ENCODE data around the gene TXNDC8.
"Not testable (repeated sequence)": the region's sequence is repeated elsewhere in the genome, so short reads cannot be mapped to it uniquely, and the experiment has no call there.

TXNDC8 gene

DNA sequence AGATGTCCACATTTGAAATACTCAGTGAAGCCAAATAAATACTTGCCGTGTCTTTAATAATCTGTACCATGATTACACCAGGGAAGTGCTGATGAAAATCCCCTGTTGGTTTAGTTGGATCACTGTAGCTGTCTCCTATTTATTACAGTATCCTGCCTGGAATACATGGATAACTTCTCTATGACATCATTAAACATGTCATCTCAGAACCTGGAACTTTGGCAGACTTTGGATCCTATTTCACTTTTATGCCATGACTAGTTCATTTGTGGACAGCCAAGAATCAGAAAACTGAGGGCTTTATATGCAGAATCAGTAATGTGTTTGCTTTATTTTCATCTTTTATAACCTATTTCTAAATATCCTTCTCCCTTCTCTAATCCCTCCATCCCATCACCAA lies at the start of gene TXNDC8:
Gene TXNDC8 (minus strand): TSS at position 137 of the 400 bp plus-strand sequence.
- DNase-seq (ENCODE audit: low read depth in 2 of 2) = no peak

- no peak for DNase-seq (ENCODE audit: low read depth in 2 of 2)
These were observed 45.8 kb upstream of the TXNDC8 start for GRCh38 chr9:110383491-110383890.

DNA sequence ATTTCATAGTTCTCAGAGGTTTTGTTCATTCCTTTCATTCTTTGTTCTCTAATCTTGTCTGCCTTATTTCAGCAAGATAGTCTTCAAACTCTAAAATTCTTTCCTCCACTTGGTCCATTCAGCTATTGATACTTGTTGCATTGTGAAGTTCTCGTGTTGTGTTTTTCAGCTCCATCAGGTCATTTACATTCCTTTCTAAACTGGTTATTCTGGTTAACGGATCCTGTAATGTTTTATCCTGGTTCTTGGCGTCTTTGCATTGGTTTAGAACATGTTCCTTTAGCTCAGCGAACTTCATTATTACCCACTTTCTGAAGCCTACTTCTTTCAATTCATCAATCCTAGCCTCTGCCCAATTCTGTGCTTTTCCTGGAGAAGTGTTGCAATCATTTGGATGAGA lies 45.1 kb upstream of the TXNDC8 start:
- no peak for DNase-seq (ENCODE audit: low read depth in 2 of 2)

- DNase-seq (ENCODE audit: low read depth in 2 of 2) = no peak
These were observed 33.8 kb upstream of the TXNDC8 start for GRCh38 chr9:110371411-110372007.

GRCh38 chr9:110370315-110370714 lies 32.7 kb upstream of the TXNDC8 start:
- DNase-seq (ENCODE audit: low read depth in 2 of 2) = no peak

GRCh38 chr9:110364451-110364850 lies 26.8 kb upstream of the TXNDC8 start:
- DNase-seq (ENCODE audit: low read depth in 2 of 2) = no peak

GRCh38 chr9:110358992-110359391 lies 21.3 kb upstream of the TXNDC8 start:
- not testable (repeated sequence) for DNase-seq (ENCODE audit: low read depth in 2 of 2)

DNA sequence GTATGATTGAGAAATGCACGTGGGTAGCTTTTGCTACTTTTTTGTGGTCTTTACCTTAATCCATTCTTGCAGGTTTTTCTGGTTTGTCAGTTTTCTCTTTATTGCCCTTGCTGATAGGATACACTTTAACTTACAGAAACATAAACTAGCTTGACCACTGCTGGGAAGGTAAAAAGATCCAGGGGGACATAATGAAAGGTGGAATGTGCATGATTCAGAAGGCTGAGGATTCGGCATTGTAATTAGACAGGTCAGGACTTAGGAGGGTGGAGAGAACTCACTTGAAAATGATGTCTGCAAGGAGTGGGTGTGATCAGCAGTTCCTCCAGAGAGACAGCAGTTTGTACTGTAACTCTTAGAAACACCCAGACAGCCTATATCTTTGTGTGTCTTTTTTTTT lies 19.8 kb upstream of the TXNDC8 start:
- no peak for DNase-seq (ENCODE audit: low read depth in 2 of 2)

- DNase-seq (ENCODE audit: low read depth in 2 of 2) = no peak
These were observed 19.2 kb upstream of the TXNDC8 start for GRCh38 chr9:110356639-110357395.

GRCh38 chr9:110355911-110356310 lies 18.2 kb upstream of the TXNDC8 start:
- DNase-seq (ENCODE audit: low read depth in 2 of 2) = no peak

- DNase-seq (ENCODE audit: low read depth in 2 of 2) = no peak
These were observed 13.4 kb upstream of the TXNDC8 start for GRCh38 chr9:110351009-110351467.

- no peak for DNase-seq (ENCODE audit: low read depth in 2 of 2)
These were observed 8.7 kb upstream of the TXNDC8 start for GRCh38 chr9:110346325-110346724.

GRCh38 chr9:110344821-110345220 lies 7.2 kb upstream of the TXNDC8 start:
- no peak for DNase-seq (ENCODE audit: low read depth in 2 of 2)

GRCh38 chr9:110343551-110343950 lies 5.9 kb upstream of the TXNDC8 start:
- DNase-seq (ENCODE audit: low read depth in 2 of 2) = no peak

- DNase-seq (ENCODE audit: low read depth in 2 of 2) = no peak
These were observed 2.6 kb upstream of the TXNDC8 start for GRCh38 chr9:110340306-110340705.

- DNase-seq (ENCODE audit: low read depth in 2 of 2) = no peak
These were observed 480 bp upstream of the TXNDC8 start for GRCh38 chr9:110338143-110338542.

GRCh38 chr9:110336363-110336762 lies 1.3 kb downstream of the TXNDC8 start:
- no peak for DNase-seq (ENCODE audit: low read depth in 2 of 2)

DNA sequence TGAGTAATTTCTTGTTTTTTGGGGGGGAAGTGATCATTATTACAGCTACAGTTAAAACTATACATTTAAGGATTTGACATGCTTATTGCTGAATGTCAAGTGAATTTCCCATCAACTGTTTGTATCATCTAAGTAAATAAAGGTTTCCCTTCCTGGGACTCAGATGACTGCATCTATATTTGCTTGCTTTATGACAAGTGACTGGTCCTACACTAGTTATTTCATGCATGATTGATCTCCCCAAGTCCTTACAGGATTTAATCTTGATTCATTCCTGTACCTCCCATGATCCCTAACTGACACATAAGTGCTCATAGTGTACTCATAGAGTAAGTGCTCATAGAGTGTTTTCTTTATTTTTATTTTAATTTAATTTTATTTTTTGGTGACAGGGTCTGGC lies 2.8 kb downstream of the TXNDC8 start:
- DNase-seq (ENCODE audit: low read depth in 2 of 2) = no peak

GRCh38 chr9:110334183-110334582 lies 3.5 kb downstream of the TXNDC8 start:
- DNase-seq (ENCODE audit: low read depth in 2 of 2) = no peak

GRCh38 chr9:110332766-110333165 lies 4.9 kb downstream of the TXNDC8 start:
- no peak for DNase-seq (ENCODE audit: low read depth in 2 of 2)

DNA sequence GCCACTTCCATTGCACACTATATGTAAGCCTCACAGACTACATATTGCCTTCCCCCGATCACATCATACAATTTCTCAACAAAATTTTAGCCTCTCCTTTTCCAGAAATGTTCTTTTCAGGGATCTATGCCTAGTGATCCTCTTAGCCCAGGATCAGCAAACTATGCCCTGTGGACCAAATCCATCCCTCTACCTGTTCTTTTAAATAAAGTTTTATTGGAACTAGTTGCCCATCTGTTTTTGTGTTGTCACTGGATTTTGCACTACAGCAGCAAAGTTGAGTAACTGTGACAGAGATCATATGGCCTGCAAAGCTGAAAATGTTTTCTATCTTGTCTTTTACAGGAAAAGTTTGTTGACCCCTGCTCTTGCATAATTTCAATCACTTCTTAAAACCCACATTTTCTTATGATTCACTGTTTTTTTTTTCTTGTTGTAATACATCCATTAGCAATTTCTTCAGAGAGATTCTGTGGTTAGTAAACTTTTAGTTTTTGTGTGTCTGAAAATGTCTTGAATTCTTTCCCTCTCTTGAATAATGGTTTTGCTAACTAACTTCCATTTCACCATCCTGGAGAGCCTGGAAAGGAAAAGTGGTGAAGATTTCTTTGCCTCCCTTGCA lies 7.1 kb downstream of the TXNDC8 start:
- DNase-seq (ENCODE audit: low read depth in 2 of 2) = no peak

GRCh38 chr9:110329639-110330230 lies 7.9 kb downstream of the TXNDC8 start:
- no peak for DNase-seq (ENCODE audit: low read depth in 2 of 2)

DNA sequence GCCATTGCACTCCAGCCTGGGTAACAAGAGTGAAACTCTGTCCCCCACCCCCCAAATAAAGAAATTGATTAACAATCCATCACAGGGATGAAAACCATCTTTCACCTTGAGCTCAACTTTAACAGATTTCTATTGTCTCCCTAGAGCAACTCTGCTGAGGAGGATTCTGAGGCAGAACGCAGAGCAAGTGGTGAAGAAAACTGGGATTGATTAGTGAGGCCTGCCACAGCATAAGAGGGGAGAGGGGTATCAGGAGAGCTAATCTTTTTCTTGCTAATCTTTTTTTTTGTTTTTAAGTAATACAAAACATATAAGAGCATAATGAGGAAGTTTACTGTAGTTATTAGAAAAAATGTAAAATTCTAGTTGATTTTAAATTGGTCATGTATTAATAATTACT lies 8.9 kb downstream of the TXNDC8 start:
- DNase-seq (ENCODE audit: low read depth in 2 of 2) = no peak
